ENCODE results near the gene EXOC2. TPM values are rescaled to one million over a fixed set of nuclear protein-coding genes. Genes with fewer than 3 reads are reported as not detected.

The EXOC2 gene
- total RNA-seq, 1 experiment from 2014 or later, result 24.5 TPM

DNA sequence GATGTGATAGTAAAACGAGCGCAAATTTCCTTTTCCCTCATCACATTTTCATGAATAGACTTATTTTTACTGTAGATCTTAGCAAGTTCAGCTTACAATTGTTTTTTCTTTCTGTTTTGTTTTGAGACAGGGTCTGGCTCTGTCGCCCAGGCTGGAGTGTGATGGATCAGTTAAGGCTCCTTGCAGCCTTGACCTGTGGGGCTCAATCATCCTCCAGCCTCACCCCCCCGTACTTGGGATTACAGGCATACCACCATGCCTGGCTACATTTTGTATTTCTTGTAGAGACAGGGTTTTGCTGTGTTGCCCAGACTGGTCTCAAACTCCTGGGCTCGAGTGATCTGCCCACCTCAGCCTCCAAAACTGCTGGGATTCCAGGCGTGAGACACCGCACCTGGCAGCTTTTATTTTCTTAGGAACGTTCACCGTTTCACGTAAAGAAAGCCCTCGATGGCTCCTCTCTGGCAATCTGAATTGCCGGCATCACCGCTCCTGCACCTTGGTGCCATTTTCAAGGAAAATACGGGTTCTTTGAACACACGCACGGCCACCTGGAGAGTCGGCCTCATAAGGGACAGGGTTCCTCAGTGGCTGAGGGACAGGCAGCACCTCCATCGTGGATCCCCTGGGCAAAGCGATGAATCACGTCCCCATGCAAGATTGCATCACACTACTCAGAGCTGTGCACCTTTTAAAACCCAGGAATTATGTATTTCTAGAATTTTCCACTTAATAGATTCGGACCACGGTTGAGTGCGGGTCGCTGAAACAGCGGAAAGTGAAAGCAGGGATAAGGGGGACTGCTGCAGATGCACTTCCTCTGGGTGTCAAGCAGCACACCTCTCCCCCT lies 222.7 kb downstream of the EXOC2 start:
- Histone ChIP-seq H2AFZ (ENCODE audit: low read depth, low read length, poor library complexity, severe bottlenecking) (no peak overlapping the region), H3K4me2 (ENCODE audit: low read length) (no peak overlapping the region), H3K4me1 (ENCODE audit: control insufficient read depth in 1 of 2, insufficient read depth in 2 of 2, low read length in 2 of 2) (peaks cover 0 to 5% of the 10 kb centered on the region in 2 experiments; a peak in 1 of 4 replicates), H3K9me2 (ENCODE audit: insufficient read depth) (no peaks in the 10 kb centered on the region), H3K27ac (ENCODE audit: low read depth, low read length) (no peak overlapping the region), H3K79me2 (ENCODE audit: insufficient read depth, low read length) (no peaks in the 10 kb centered on the region), H3K9me3 (ENCODE audit: control insufficient read depth in 1 of 2, insufficient read depth in 1 of 2, low read depth in 1 of 2, low read length in 2 of 2) (no peaks in the 10 kb centered on the region), H3K36me3 (ENCODE audit: control insufficient read depth in 1 of 2, insufficient read depth in 2 of 2, low read length in 2 of 2) (no peaks in the 10 kb centered on the region), H3K27me3 (ENCODE audit: insufficient read depth, low read length) (no peaks in the 10 kb centered on the region), H3K9ac (ENCODE audit: low read length) (no peak overlapping the region), H3K4me3 (replicated peaks in 1 of 2; ENCODE audit: low read depth in 1 of 2, low read length in 2 of 2) (no peak overlapping the region), H4K20me1 (ENCODE audit: insufficient read depth) (no peaks in the 10 kb centered on the region)
- intact Hi-C loops (cut with micrococcal nuclease), result no loop called here
- RAD21 ChIA-PET (ENCODE audit: low non-redundant PET in 1 of 2, low total read pairs in 2 of 2, uncharacterized antibody in 2 of 2, unreplicated experiment in 2 of 2), result no interaction called here
- ATAC-seq (no peak), DNase-seq (ENCODE audit: low read depth, low spot score) (no peak)
- no TSS peak for BruUV-seq (replicated peaks)
- POLR2A ChIA-PET, result no interaction called here
- CTCF ChIA-PET, result no interaction called here
- TF ChIP-seq, protein P1, sequence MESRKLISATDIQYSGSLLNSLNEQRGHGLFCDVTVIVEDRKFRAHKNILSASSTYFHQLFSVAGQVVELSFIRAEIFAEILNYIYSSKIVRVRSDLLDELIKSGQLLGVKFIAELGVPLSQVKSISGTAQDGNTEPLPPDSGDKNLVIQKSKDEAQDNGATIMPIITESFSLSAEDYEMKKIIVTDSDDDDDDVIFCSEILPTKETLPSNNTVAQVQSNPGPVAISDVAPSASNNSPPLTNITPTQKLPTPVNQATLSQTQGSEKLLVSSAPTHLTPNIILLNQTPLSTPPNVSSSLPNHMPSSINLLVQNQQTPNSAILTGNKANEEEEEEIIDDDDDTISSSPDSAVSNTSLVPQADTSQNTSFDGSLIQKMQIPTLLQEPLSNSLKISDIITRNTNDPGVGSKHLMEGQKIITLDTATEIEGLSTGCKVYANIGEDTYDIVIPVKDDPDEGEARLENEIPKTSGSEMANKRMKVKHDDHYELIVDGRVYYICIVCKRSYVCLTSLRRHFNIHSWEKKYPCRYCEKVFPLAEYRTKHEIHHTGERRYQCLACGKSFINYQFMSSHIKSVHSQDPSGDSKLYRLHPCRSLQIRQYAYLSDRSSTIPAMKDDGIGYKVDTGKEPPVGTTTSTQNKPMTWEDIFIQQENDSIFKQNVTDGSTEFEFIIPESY (IDR thresholded peaks at IDR 0.05; ENCODE audit: extremely low read depth, insufficient replicate concordance, low read length), result no peak
- TF ChIP-seq RAD21 (IDR thresholded peaks at IDR 0.05; ENCODE audit: low read depth), result no peak
- no peak for TF ChIP-seq SP1 (IDR thresholded peaks at IDR 0.05; ENCODE audit: low read depth)
- no peak for TF ChIP-seq ZNF274 (IDR thresholded peaks at IDR 0.05; ENCODE audit: low read depth, low read length)
- TF ChIP-seq SRF (IDR thresholded peaks at IDR 0.05; ENCODE audit: low read depth), result no peak
- no peak for TF ChIP-seq EZH2phosphoT487 (IDR thresholded peaks at IDR 0.05; ENCODE audit: borderline replicate concordance)
- no peak for TF ChIP-seq SIN3A (IDR thresholded peaks at IDR 0.05; ENCODE audit: low read depth)
- no peak for TF ChIP-seq CBX3 (IDR thresholded peaks at IDR 0.05; ENCODE audit: low read depth)
- TF ChIP-seq FOSL1 (IDR thresholded peaks at IDR 0.05; ENCODE audit: low read depth), result no peak
- no peak for TF ChIP-seq TCF7L2 (IDR thresholded peaks at IDR 0.05; ENCODE audit: borderline replicate concordance, extremely low read depth, insufficient read depth, insufficient read length)
- TF ChIP-seq ATF3 (IDR thresholded peaks at IDR 0.05), result no peak

Data from HCT116 (cell line).